Ishikawa (cell line): ENCODE data around the gene SASH1.

Experiments
- CEBPB ChIP-seq: IDR thresholded peaks from 2 replicates; pipeline ENCODE4 v1.6.1; 2012
- EGR1 ChIP-seq: IDR thresholded peaks from 2 replicates; pipeline ENCODE4 v1.6.1; 2012
- EP300 ChIP-seq: IDR thresholded peaks from 2 replicates; pipeline ENCODE4 v1.6.1; 2012; ENCODE audit warnings: borderline replicate concordance
- FOXM1 ChIP-seq: IDR thresholded peaks from 2 replicates; pipeline ENCODE4 v1.6.1; 2012; ENCODE audit warnings: low read depth, borderline replicate concordance
- MAX ChIP-seq: IDR thresholded peaks from 2 replicates; pipeline ENCODE4 v1.6.1; 2012
- NFIC ChIP-seq: IDR thresholded peaks from 2 replicates; pipeline ENCODE4 v1.6.1; 2012
- RAD21 ChIP-seq: IDR thresholded peaks from 2 replicates; pipeline ENCODE4 v1.6.1; 2012; ENCODE audit warnings: low read depth
- REST ChIP-seq: IDR thresholded peaks from 2 replicates; pipeline ENCODE4 v1.6.1; 2012; ENCODE audit warnings: low read depth, mild to moderate bottlenecking
- TAF1 ChIP-seq: IDR thresholded peaks from 2 replicates; pipeline ENCODE4 v1.6.1; 2012; ENCODE audit warnings: low read depth, mild to moderate bottlenecking
- TCF12 ChIP-seq: IDR thresholded peaks from 2 replicates; pipeline ENCODE4 v1.6.1; 2012; ENCODE audit warnings: low read depth
- TEAD4 ChIP-seq: IDR thresholded peaks from 2 replicates; pipeline ENCODE4 v1.6.1; 2012
- YY1 ChIP-seq: IDR thresholded peaks from 2 replicates; pipeline ENCODE4 v1.6.1; 2012; ENCODE audit warnings: low read depth
- ZBTB7A ChIP-seq: IDR thresholded peaks from 2 replicates; pipeline ENCODE4 v1.6.1; 2012; ENCODE audit warnings: low read depth
- TF ChIP-seq, protein P1 (sequence below): IDR thresholded peaks from 2 replicates; pipeline ENCODE4 v1.6.1; 2012

SASH1 gene

DNA sequence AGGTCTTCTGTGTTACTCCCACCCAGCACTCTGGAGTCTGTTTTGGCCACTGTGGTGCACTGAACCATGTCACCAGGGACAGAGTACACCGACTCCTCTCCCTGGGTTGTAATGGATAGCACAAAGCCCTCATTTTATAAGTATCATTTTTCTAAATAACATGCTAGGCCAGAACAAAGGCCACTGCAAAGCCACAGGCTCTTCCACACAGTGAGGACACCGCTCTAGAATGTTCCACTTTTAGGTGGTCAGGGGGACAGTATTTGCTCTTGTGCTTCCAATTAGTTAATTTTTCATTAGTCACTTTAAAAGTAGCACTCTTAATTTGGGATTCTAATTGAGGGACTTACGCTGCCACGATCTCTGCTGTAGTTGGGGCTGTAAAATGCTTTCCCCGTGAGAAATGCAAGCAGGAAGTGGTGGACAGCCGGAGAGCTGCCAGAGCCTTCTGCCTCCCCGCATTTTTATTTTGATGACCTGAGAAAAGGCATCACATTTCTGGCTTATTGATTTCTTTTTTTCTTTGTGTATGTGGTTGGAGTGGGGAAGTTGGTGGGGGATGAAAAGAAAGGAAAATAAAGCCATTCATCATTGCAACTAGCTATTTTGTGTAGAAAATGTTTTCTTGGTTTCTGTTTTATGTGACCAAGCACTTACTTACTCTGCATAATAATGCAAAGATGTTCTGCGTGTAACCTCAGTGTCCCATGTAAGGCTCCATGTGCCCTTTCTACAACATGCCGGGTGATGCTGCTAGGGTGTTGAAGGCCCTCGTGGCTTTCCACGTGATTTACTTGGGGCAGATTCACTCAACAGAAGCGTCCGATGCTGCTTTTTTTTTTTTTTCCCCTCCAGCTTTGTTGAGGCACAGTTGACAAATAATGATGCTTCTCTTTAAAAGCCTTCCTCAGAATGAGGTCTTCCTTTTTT, 195.9 kb downstream of the SASH1 start:
- TF ChIP-seq NFIC (no peak), TAF1 (no peak), TCF12 (no peak), FOXM1 (no peak), TEAD4 (no peak), EGR1 (no peak), REST (no peak), CEBPB (no peak)

DNA sequence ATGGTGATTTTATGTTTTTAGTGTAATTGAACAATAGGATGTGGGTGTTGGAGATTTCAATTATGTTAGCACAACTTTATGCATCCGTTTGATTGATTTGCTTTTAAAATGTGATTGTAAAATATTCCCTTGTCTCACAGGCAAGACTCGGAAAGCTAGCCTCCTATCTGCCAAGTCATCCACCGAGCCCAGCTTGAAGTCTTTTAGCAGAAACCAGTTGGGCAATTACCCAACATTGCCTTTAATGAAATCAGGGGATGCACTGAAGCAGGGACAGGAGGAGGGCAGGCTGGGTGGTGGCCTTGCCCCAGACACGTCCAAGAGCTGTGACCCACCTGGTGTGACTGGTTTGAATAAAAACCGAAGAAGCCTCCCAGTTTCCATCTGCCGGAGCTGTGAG, 200.9 kb downstream of the SASH1 start:
- TF ChIP-seq RAD21 (no peak), REST (no peak), MAX (no peak)

DNA sequence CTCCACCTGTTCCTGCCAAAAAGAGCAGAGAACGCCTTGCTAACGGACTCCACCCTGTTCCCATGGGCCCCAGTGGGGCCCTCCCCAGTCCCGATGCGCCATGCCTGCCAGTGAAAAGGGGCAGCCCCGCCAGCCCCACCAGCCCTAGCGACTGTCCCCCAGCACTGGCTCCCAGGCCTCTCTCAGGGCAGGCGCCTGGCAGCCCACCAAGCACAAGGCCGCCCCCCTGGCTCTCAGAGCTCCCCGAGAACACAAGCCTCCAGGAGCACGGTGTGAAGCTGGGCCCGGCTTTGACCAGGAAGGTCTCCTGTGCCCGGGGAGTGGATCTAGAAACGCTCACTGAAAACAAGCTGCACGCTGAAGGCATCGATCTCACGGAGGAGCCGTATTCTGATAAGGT, 201.8 kb downstream of the SASH1 start:
- TF ChIP-seq REST (no peak), TEAD4 (no peak), EGR1 (no peak), CEBPB (no peak), YY1 (no peak), TAF1 (no peak), RAD21 (no peak)
- TF ChIP-seq, protein P1, sequence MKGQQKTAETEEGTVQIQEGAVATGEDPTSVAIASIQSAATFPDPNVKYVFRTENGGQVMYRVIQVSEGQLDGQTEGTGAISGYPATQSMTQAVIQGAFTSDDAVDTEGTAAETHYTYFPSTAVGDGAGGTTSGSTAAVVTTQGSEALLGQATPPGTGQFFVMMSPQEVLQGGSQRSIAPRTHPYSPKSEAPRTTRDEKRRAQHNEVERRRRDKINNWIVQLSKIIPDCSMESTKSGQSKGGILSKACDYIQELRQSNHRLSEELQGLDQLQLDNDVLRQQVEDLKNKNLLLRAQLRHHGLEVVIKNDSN = no peak

- no peak for TF ChIP-seq NFIC
- TF ChIP-seq REST = no peak
- TF ChIP-seq RAD21 = no peak
- no peak for TF ChIP-seq ZBTB7A
- no peak for TF ChIP-seq YY1
- TF ChIP-seq TEAD4 = no peak
- TF ChIP-seq EGR1 = no peak
- TF ChIP-seq CEBPB = no peak
- no peak for TF ChIP-seq TCF12
- TF ChIP-seq FOXM1 = no peak
- no peak for TF ChIP-seq MAX
- no peak for TF ChIP-seq EP300
- no peak for TF ChIP-seq TAF1
These were observed 203.3 kb downstream of the SASH1 start for GRCh38 chr6:148545901-148546300.
